ENCODE measurements around the gene FOSL2. TPM values are rescaled to one million over a fixed set of nuclear protein-coding genes. Genes with fewer than 3 reads are reported as not detected.

FOSL2 gene
- total RNA-seq, 1 donor from 2014 or later: 77.1 TPM

DNA sequence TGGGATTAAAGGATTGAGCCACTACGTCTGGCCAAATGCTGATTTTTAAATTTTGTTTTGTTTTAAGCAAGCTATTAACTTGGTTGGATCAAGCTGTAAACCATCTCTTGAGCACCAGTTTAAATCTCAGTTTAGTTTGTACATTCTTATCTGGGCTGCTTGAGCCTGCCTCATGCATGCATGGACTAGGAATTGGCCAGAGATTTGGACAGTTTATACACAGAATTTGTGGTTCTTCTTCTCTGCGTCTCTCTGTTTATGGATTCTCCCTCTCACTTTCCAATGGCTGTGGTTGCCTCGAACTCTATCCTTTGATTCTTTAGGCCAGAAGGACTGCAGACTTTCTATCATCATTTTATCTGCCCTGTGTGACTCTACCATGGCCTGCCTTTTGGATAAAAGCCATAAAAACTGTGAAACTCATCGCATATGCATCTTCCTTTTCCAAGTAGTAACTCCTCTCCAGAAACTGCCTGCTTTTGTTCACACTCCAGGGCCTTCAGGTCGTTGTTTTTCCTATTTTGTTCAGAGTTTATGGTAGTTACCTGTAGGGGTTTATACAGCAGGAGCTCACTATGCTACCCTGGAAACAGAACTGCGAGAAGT lies 70.7 kb downstream of the FOSL2 start:
- no peaks in the 10 kb centered on the region for H3K36me3 ChIP-seq (ENCODE audit: control insufficient read depth, insufficient read depth, low read length)
- TF ChIP-seq, protein P1, sequence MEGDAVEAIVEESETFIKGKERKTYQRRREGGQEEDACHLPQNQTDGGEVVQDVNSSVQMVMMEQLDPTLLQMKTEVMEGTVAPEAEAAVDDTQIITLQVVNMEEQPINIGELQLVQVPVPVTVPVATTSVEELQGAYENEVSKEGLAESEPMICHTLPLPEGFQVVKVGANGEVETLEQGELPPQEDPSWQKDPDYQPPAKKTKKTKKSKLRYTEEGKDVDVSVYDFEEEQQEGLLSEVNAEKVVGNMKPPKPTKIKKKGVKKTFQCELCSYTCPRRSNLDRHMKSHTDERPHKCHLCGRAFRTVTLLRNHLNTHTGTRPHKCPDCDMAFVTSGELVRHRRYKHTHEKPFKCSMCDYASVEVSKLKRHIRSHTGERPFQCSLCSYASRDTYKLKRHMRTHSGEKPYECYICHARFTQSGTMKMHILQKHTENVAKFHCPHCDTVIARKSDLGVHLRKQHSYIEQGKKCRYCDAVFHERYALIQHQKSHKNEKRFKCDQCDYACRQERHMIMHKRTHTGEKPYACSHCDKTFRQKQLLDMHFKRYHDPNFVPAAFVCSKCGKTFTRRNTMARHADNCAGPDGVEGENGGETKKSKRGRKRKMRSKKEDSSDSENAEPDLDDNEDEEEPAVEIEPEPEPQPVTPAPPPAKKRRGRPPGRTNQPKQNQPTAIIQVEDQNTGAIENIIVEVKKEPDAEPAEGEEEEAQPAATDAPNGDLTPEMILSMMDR (IDR thresholded peaks at IDR 0.05; ENCODE audit: insufficient read depth, low read length, severe bottlenecking): no peak
- FAIRE-seq (no peak), DNase-seq (ENCODE audit: low read depth) (no peak)
- H3K4me3 ChIP-seq (ENCODE audit: low read depth, low read length): no peak overlapping the region
- no peaks in the 10 kb centered on the region for H3K27me3 ChIP-seq (ENCODE audit: control insufficient read depth, insufficient read depth, low read length)

- FAIRE-seq (no peak), DNase-seq (ENCODE audit: low read depth) (no peak)
- Histone ChIP-seq H3K27me3 (ENCODE audit: control insufficient read depth, insufficient read depth, low read length) (no peaks in the 10 kb centered on the region), H3K36me3 (ENCODE audit: control insufficient read depth, insufficient read depth, low read length) (no peaks in the 10 kb centered on the region), H3K4me3 (ENCODE audit: low read depth, low read length) (no peak overlapping the region)
- TF ChIP-seq, protein P1 (IDR thresholded peaks at IDR 0.05; ENCODE audit: insufficient read depth, low read length, severe bottlenecking): no peak
Observed at GRCh38 chr2:28463893-28464292, 71.2 kb downstream of the FOSL2 start.

GRCh38 chr2:28465148-28465885 lies 72.7 kb downstream of the FOSL2 start:
- TF ChIP-seq, protein P1 (IDR thresholded peaks at IDR 0.05; ENCODE audit: insufficient read depth, low read length, severe bottlenecking): no peak
- H3K36me3 ChIP-seq (ENCODE audit: control insufficient read depth, insufficient read depth, low read length): no peaks in the 10 kb centered on the region
- FAIRE-seq (no peak), DNase-seq (ENCODE audit: low read depth) (no peak)
- no peaks in the 10 kb centered on the region for H3K27me3 ChIP-seq (ENCODE audit: control insufficient read depth, insufficient read depth, low read length)
- H3K4me3 ChIP-seq (ENCODE audit: low read depth, low read length): no peak overlapping the region

Other genes with a start within 250 kb of the FOSL2 start
- gene PLB1, start 103.2 kb downstream of the FOSL2 start, total RNA-seq: 1.5 and 1.6 TPM in 2 replicates

Data from bronchial epithelial cell (primary cell).